Measurements from ENCODE around the gene USP17L13. TPM values are rescaled to one million over a fixed set of nuclear protein-coding genes. Genes with fewer than 3 reads are reported as not detected.
"Not testable (repeated sequence)": the region's sequence is repeated elsewhere in the genome, so short reads cannot be mapped to it uniquely, and the experiment has no call there.

USP17L13 gene
- total RNA-seq, 1 experiment from 2014 or later: not detected

- BruUV-seq (replicated peaks); H3K36me3 Mint-ChIP-seq (ENCODE audit: insufficient read depth, unreplicated experiment); DNase-seq; H3K4me1 Mint-ChIP-seq (ENCODE audit: low read depth, unreplicated experiment); CTCF ChIA-PET; H3K4me3 Mint-ChIP-seq (ENCODE audit: low read depth, unreplicated experiment); H3K9me3 Mint-ChIP-seq (ENCODE audit: low read depth, unreplicated experiment); intact Hi-C loops (cut with micrococcal nuclease; ENCODE audit: unreplicated experiment); H3K27me3 Mint-ChIP-seq (ENCODE audit: unreplicated experiment); H3K27ac Mint-ChIP-seq (ENCODE audit: unreplicated experiment): not testable (repeated sequence)
These were observed 28.4 kb downstream of the USP17L13 start, which contains the start of gene USP17L19 for GRCh38 chr4:9253078-9253477. Gene USP17L19 (plus strand): TSS chr4:9253378. CDS start chr4:9253378, 0 bp downstream.

- H3K27me3 Mint-ChIP-seq (ENCODE audit: unreplicated experiment); intact Hi-C loops (cut with micrococcal nuclease; ENCODE audit: unreplicated experiment); H3K9me3 Mint-ChIP-seq (ENCODE audit: low read depth, unreplicated experiment); DNase-seq; H3K27ac Mint-ChIP-seq (ENCODE audit: unreplicated experiment); BruUV-seq (replicated peaks); CTCF ChIA-PET; H3K4me3 Mint-ChIP-seq (ENCODE audit: low read depth, unreplicated experiment); H3K36me3 Mint-ChIP-seq (ENCODE audit: insufficient read depth, unreplicated experiment); H3K4me1 Mint-ChIP-seq (ENCODE audit: low read depth, unreplicated experiment): not testable (repeated sequence)
These were observed 33.1 kb downstream of the USP17L13 start, which contains the start of gene USP17L20 for GRCh38 chr4:9257824-9258223. Gene USP17L20 (plus strand): TSS chr4:9258124. CDS start chr4:9258124, 0 bp downstream.

- H3K27me3 Mint-ChIP-seq (ENCODE audit: unreplicated experiment); H3K27ac Mint-ChIP-seq (ENCODE audit: unreplicated experiment); H3K9me3 Mint-ChIP-seq (ENCODE audit: low read depth, unreplicated experiment); H3K4me1 Mint-ChIP-seq (ENCODE audit: low read depth, unreplicated experiment); DNase-seq; BruUV-seq (replicated peaks); intact Hi-C loops (cut with micrococcal nuclease; ENCODE audit: unreplicated experiment); H3K36me3 Mint-ChIP-seq (ENCODE audit: insufficient read depth, unreplicated experiment); CTCF ChIA-PET; H3K4me3 Mint-ChIP-seq (ENCODE audit: low read depth, unreplicated experiment): not testable (repeated sequence)
These were observed 37.9 kb downstream of the USP17L13 start, which contains the start of gene USP17L21 for GRCh38 chr4:9262572-9262971. Gene USP17L21 (plus strand): TSS chr4:9262872. CDS start chr4:9262872, 0 bp downstream.

- BruUV-seq (replicated peaks); H3K36me3 Mint-ChIP-seq (ENCODE audit: insufficient read depth, unreplicated experiment); DNase-seq; H3K9me3 Mint-ChIP-seq (ENCODE audit: low read depth, unreplicated experiment); CTCF ChIA-PET; H3K4me3 Mint-ChIP-seq (ENCODE audit: low read depth, unreplicated experiment); H3K4me1 Mint-ChIP-seq (ENCODE audit: low read depth, unreplicated experiment); H3K27me3 Mint-ChIP-seq (ENCODE audit: unreplicated experiment); H3K27ac Mint-ChIP-seq (ENCODE audit: unreplicated experiment); intact Hi-C loops (cut with micrococcal nuclease; ENCODE audit: unreplicated experiment): not testable (repeated sequence)
These were observed 42.6 kb downstream of the USP17L13 start, which contains the start of gene USP17L22 for GRCh38 chr4:9267319-9267718. Gene USP17L22 (plus strand): TSS chr4:9267619. CDS start chr4:9267619, 0 bp downstream.

GRCh38 chr4:9271719-9272118 is 47.0 kb downstream of the USP17L13 start:
- H3K4me1 Mint-ChIP-seq (ENCODE audit: low read depth, unreplicated experiment); H3K36me3 Mint-ChIP-seq (ENCODE audit: insufficient read depth, unreplicated experiment); H3K27me3 Mint-ChIP-seq (ENCODE audit: unreplicated experiment); H3K27ac Mint-ChIP-seq (ENCODE audit: unreplicated experiment); BruUV-seq (replicated peaks); intact Hi-C loops (cut with micrococcal nuclease; ENCODE audit: unreplicated experiment); CTCF ChIA-PET; H3K9me3 Mint-ChIP-seq (ENCODE audit: low read depth, unreplicated experiment); H3K4me3 Mint-ChIP-seq (ENCODE audit: low read depth, unreplicated experiment): not testable (repeated sequence)
- DNase-seq: peak; percentile 1

Other genes starting within 250 kb of the USP17L13 start
- not detected in 2 replicates for gene FAM90A26, start 54.5 kb upstream of the USP17L13 start, total RNA-seq (2022)
- gene USP17L10, start 14.2 kb upstream of the USP17L13 start, total RNA-seq (2022): not detected in 2 replicates
- not detected in 2 replicates for gene USP17L11, start 9.5 kb upstream of the USP17L13 start, total RNA-seq (2022)
- not detected in 2 replicates for gene USP17L12, start 4.7 kb upstream of the USP17L13 start, total RNA-seq (2022)
- gene USP17L15, start 9.5 kb downstream of the USP17L13 start, total RNA-seq (2022): not detected in 2 replicates
- not detected in 2 replicates for gene USP17L17, start 19.0 kb downstream of the USP17L13 start, total RNA-seq (2022)
- not detected in 2 replicates for gene USP17L18, start 23.7 kb downstream of the USP17L13 start, total RNA-seq (2022)
- not detected in 2 replicates for gene USP17L19, start 28.5 kb downstream of the USP17L13 start, total RNA-seq (2022)
- not detected in 2 replicates for gene USP17L20, start 33.2 kb downstream of the USP17L13 start, total RNA-seq (2022)
- gene USP17L21, start 38.0 kb downstream of the USP17L13 start, total RNA-seq (2022): not detected in 2 replicates
- not detected in 2 replicates for gene USP17L22, start 42.7 kb downstream of the USP17L13 start, total RNA-seq (2022)
- gene USP17L24, start 100.3 kb downstream of the USP17L13 start, total RNA-seq (2022): not detected in 2 replicates
- gene USP17L25, start 105.0 kb downstream of the USP17L13 start, total RNA-seq (2022): not detected in 2 replicates
- not detected in 2 replicates for gene USP17L26, start 109.8 kb downstream of the USP17L13 start, total RNA-seq (2022)
- gene USP17L5, start 114.5 kb downstream of the USP17L13 start, total RNA-seq (2022): not detected in 2 replicates
- gene USP17L27, start 119.3 kb downstream of the USP17L13 start, total RNA-seq (2022): not detected in 2 replicates
- not detected in 2 replicates for gene USP17L28, start 124.0 kb downstream of the USP17L13 start, total RNA-seq (2022)
- not detected in 2 replicates for gene USP17L29, start 128.7 kb downstream of the USP17L13 start, total RNA-seq (2022)
- not detected in 2 replicates for gene USP17L30, start 138.2 kb downstream of the USP17L13 start, total RNA-seq (2022)
- gene DEFB131A, start 219.5 kb downstream of the USP17L13 start, total RNA-seq (2022): not detected in 2 replicates

Data from Calu3 (cell line).